ENCODE measurements around the gene NPAS3. TPM values are rescaled to one million over a fixed set of nuclear protein-coding genes. Genes with fewer than 3 reads are reported as not detected.

Gene NPAS3
- total RNA-seq, 2 donors from 2014 or later: 0.33 to 0.78 TPM

- TF ChIP-seq POLR2A (IDR thresholded peaks at IDR 0.05): no peak
- TF ChIP-seq CTCF (IDR thresholded peaks at IDR 0.05): no peak
- intact Hi-C loops (cut with DNase I): no loop called here
- Histone ChIP-seq H3K27me3 (no peaks in the 10 kb centered on the region), H3K9me3 (no peaks in the 10 kb centered on the region), H3K36me3 (replicated peaks in 1 of 2; ENCODE audit: insufficient read depth in 1 of 2, low read depth in 2 of 2) (no peaks in the 10 kb centered on the region), H3K4me1 (no peaks in the 10 kb centered on the region), H3K4me3 (no peak overlapping the region), H3K27ac (no peak overlapping the region)
- WGBS, 2 donors: 33 to 38% methylated on average over 3 of the region's 3 CpGs
- ATAC-seq: no peak
- DNase-seq: no peak
Observed at GRCh38 chr14:33376510-33376909, 437.8 kb downstream of the NPAS3 start.

DNA sequence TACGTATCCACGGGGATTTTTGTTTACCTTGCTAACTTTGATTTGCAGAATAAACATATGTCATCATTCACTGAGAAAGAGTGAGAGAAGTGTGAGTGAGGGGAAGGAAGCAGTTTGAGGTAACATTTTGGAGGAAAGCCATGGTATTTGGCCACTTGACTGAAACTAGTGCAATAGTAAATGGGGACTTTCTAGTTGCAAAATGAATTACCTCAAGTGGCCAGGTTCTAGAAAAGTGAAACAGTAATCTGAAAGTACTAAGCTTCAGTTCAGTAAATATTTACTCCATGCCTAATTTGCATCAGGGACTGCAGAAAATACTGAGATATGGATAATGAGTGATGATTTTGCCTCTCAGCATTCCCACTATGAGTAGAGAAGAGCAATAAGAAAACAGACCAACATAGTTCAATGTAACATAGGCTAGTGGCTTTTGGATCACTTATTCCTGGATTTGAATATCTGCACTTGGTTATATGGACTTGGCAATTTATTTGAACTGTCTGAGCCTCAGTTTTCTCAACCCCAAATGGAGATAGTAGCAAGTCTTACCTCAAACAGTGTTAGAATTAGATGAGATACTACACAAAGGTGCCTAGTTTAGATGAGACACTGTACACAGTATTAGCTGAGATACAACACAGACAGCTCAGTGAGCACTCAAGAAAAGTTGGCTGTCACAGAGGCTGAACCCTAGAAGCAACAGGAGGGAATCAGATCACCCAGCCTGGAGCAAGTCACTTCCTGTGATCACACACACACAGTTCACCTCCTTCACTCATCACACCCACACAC, 439.1 kb downstream of the NPAS3 start:
- H3K9me3 ChIP-seq: no peaks in the 10 kb centered on the region
- WGBS, 2 donors: 36 to 66% methylated on average over 2 of the region's 2 CpGs
- intact Hi-C loops (cut with DNase I): no loop called here
- no peak overlapping the region for H3K27ac ChIP-seq
- TF ChIP-seq POLR2A (IDR thresholded peaks at IDR 0.05) (no peak), CTCF (IDR thresholded peaks at IDR 0.05) (no peak)
- H3K4me3 ChIP-seq: no peak overlapping the region
- H3K36me3 ChIP-seq (replicated peaks in 1 of 2; ENCODE audit: insufficient read depth in 1 of 2, low read depth in 2 of 2): no peaks in the 10 kb centered on the region
- no peak for ATAC-seq
- no peak for DNase-seq
- H3K27me3 ChIP-seq: no peaks in the 10 kb centered on the region
- no peaks in the 10 kb centered on the region for H3K4me1 ChIP-seq

DNA sequence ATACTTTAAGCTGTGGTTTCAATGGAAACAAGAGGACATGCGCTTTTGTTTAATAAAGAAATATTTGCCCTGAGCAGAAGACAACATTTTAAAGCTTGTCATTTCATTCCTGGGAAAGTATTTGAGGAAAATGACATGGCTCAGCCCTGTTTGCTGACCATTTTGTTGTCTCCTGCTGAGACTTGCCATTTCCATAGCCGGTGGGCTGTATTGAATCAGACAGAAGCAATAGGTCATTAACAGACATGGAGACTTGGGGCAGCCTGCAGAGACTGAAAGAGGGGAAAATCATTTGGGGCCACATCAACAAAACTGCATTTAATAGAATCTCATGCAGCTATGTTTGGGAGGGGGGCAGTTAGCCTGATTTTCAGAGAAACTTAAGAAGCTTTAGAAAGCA, 443.0 kb downstream of the NPAS3 start:
- Histone ChIP-seq H3K9me3 (no peaks in the 10 kb centered on the region), H3K27ac (no peak overlapping the region), H3K4me3 (no peak overlapping the region), H3K27me3 (no peaks in the 10 kb centered on the region), H3K4me1 (no peaks in the 10 kb centered on the region), H3K36me3 (replicated peaks in 1 of 2; ENCODE audit: insufficient read depth in 1 of 2, low read depth in 2 of 2) (no peaks in the 10 kb centered on the region)
- DNase-seq (no peak), ATAC-seq (no peak)
- 49 to 54% methylated on average over 2 of the region's 2 CpGs for WGBS, 2 donors
- intact Hi-C loops (cut with DNase I): no loop called here
- TF ChIP-seq POLR2A (IDR thresholded peaks at IDR 0.05): no peak
- no peak for TF ChIP-seq CTCF (IDR thresholded peaks at IDR 0.05)

- ATAC-seq (no peak), DNase-seq (no peak)
- no peaks in the 10 kb centered on the region for H3K36me3 ChIP-seq (replicated peaks in 1 of 2; ENCODE audit: insufficient read depth in 1 of 2, low read depth in 2 of 2)
- intact Hi-C loops (cut with DNase I): no loop called here
- TF ChIP-seq CTCF (IDR thresholded peaks at IDR 0.05) (no peak), POLR2A (IDR thresholded peaks at IDR 0.05) (no peak)
- H3K4me3 ChIP-seq: no peak overlapping the region
- no peaks in the 10 kb centered on the region for H3K9me3 ChIP-seq
- no peaks in the 10 kb centered on the region for H3K27me3 ChIP-seq
- no peak overlapping the region for H3K27ac ChIP-seq
- no peaks in the 10 kb centered on the region for H3K4me1 ChIP-seq
Observed at GRCh38 chr14:33386140-33386539, 447.5 kb downstream of the NPAS3 start.

DNA sequence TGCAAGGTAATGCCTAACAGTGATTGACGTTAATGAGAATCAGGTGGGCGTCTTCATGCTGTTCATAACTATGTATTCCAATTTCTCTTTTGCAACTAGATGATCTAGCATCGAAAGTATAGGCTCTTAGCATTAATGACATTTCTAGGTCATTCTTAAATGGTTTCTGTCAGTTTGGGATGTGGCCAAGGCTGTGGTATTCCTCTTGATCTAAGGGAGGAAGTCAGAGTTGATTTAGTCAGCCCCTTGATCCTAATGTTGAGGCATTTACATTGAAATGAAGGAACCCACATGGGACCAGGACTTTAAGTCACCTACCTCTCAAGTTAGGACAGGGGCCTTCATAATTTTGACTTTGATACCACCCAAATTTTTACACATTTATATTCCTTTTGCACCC, 448.1 kb downstream of the NPAS3 start:
- intact Hi-C loops (cut with DNase I): no loop called here
- TF ChIP-seq CTCF (IDR thresholded peaks at IDR 0.05): no peak
- TF ChIP-seq POLR2A (IDR thresholded peaks at IDR 0.05): no peak
- DNase-seq: no peak
- no peaks in the 10 kb centered on the region for H3K36me3 ChIP-seq (replicated peaks in 1 of 2; ENCODE audit: insufficient read depth in 1 of 2, low read depth in 2 of 2)
- no peaks in the 10 kb centered on the region for H3K27me3 ChIP-seq
- no peak overlapping the region for H3K4me3 ChIP-seq
- H3K27ac ChIP-seq: no peak overlapping the region
- WGBS, 2 donors: 77 to 82% methylated on average over 3 of the region's 3 CpGs
- no peaks in the 10 kb centered on the region for H3K9me3 ChIP-seq
- ATAC-seq: no peak
- no peaks in the 10 kb centered on the region for H3K4me1 ChIP-seq
